ENCODE measurements around the gene AKAP6.

GRCh38 chr14:32450919-32451675 lies 122.0 kb downstream of the AKAP6 start:
- TF ChIP-seq, protein P1, sequence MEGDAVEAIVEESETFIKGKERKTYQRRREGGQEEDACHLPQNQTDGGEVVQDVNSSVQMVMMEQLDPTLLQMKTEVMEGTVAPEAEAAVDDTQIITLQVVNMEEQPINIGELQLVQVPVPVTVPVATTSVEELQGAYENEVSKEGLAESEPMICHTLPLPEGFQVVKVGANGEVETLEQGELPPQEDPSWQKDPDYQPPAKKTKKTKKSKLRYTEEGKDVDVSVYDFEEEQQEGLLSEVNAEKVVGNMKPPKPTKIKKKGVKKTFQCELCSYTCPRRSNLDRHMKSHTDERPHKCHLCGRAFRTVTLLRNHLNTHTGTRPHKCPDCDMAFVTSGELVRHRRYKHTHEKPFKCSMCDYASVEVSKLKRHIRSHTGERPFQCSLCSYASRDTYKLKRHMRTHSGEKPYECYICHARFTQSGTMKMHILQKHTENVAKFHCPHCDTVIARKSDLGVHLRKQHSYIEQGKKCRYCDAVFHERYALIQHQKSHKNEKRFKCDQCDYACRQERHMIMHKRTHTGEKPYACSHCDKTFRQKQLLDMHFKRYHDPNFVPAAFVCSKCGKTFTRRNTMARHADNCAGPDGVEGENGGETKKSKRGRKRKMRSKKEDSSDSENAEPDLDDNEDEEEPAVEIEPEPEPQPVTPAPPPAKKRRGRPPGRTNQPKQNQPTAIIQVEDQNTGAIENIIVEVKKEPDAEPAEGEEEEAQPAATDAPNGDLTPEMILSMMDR (IDR thresholded peaks at IDR 0.05; ENCODE audit: low read depth, low read length, poor library complexity, severe bottlenecking) = no peak
- TF ChIP-seq EZH2phosphoT487 (IDR thresholded peaks at IDR 0.05; ENCODE audit: borderline replicate concordance, low read length) = no peak
